Measurements from ENCODE around the gene MMP11.

MMP11 gene

GRCh38 chr22:23828800-23829680 is 56.4 kb downstream of the MMP11 start:
- no peak for DNase-seq (ENCODE audit: low read depth in 2 of 3, low spot score in 1 of 3)

DNA sequence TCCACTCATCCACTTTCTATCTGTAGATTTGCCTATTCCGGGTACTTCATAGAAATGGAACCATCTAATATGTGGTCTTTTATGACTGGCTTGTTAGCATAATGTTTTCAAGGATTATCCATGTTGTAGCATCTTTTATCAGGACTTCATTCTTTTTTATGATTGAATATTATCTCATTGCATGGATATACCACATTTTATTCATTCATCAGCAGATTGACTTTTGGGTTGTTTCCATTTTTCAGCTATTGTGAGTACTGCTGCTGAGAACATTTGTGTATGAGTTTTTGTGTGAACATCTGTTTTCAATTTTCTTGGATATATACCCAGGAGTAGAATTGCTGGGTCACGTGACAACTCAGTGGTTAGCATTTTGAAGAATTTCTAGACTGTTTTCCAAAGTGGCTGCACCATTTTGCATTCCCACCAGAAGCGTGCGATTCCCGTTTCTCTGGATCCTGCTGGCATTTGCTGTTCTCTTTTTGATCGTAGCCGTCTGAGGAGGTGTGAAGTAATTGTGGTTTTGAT is 57.3 kb downstream of the MMP11 start:
- no peak for DNase-seq (ENCODE audit: low read depth in 2 of 3, low spot score in 1 of 3)

DNA sequence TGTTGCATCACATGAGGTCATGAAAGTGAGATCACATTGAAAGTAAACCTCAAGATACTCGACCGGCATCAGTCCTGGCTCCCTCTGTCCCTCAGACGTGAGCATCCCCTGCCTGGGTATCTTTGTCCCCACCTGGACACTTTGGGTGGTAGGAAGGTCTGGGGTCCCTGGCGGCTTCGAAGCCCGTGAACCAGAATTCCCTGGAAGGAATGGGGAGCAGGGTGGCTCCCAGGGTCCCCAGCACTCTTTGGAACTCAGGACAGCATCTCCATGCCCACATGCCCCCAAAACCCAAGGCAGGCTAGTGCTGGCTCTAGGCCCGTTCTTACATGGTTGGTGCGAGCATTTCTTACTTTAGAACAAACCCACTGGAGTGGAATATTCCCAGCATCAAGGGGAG is 58.6 kb downstream of the MMP11 start:
- no peak for DNase-seq (ENCODE audit: low read depth in 2 of 3, low spot score in 1 of 3)

- DNase-seq (ENCODE audit: low read depth in 2 of 3, low spot score in 1 of 3), result no peak
These were observed 59.1 kb downstream of the MMP11 start for GRCh38 chr22:23831781-23832180.

DNA sequence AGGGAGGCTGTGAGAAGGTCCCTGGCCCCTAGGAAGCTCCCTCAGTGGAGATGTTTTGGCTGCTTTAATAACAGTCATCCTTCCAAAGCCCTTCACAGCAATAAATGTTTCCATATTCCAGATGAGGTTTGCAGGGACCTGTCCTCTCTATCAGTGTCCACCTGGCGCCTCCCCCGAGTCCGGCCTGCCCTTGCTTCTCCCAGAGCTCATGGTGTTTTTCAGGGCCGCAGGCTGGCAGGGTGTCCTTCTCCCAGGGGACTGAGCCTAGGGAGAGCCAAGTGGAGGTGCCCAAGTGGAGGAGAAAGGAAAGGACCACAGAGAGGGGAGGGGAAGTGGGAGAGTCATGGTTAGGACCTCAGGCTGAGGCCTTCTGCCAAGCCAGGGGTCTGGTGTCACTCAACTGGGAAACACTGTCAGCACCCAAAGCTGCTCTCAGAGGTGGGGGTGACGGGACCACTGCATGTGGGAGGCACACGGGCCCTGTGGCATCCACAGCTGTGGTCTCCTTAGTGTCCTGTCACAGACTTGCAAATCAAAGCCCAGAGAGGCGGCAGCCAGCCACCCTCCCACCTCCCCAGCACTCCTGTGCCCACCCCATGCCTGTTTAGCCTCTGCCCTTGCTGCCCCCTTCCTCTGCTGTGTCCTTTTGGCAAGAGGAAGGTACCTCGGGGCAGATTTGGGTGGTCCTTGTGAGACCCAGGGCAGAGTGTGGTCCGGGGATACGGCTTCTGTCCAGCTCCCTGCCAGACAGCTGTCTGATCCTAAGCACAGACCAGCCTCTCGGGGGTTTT is 59.8 kb downstream of the MMP11 start:
- DNase-seq (ENCODE audit: low read depth in 2 of 3, low spot score in 1 of 3), result no peak

DNA sequence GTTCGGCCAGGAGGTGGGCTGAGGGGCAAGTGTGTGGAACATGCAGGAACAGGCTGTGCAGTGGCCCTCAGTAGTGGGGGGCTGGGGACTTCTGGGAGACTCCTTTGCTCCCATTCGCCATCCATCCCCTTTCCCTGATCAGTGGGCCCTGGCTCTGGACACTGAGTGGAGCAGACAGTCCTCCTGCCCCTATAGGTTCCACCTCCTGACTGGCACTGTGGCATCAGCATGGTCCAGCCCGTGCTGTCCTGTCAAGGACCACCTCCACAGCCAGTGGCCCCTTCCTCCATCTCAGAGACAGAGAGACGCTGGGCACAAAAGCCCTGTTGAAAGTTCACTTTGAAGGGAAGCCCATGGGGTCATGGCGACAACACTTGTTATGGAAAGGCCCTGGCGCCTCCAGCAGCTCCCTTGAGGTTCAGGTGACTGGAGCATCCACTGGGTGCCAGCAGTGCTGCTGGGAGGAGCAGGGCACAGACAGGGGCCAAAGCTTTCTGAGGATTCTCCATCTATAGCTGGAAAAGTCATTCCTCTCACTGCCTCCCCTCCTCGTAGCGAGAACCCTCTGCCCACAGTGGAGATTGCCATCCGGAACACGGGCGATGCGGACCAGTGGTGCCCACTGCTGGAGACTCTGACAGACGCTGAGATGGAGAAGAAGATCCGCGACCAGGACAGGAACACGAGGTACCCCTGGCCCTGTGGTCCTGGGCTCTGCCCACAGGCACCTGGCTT is 60.5 kb downstream of the MMP11 start:
- no peak for DNase-seq (ENCODE audit: low read depth in 2 of 3, low spot score in 1 of 3)

All from stimulated activated CD4-positive, alpha-beta T cell treated with anti-CD3 and anti-CD28 coated beads, Interleukin-12 subunit alpha, Interleukin-12 subunit beta, amount 100 ng/mL, for 48 hours (primary cell).